22Rv1 (cell line): ENCODE data around the gene MRPL19.
A peak's percentile ranks its signal among the peaks of the same experiment; 100 is the strongest.

Experiments
- H3K27ac ChIP-seq: fragments of 450-650 bp; 2 replicates; pipeline ENCODE4 v1.5.1; 2017
- CTCF ChIP-seq: fragments of 450-650 bp; IDR thresholded peaks from 2 replicates; pipeline ENCODE4 v1.5.1; 2017; ENCODE audit warnings: mild to moderate bottlenecking
- ZFX ChIP-seq: fragments of 450-650 bp; IDR thresholded peaks from 2 replicates; pipeline ENCODE4 v1.6.1; 2017; ENCODE audit warnings: antibody characterized with exemption, borderline replicate concordance

MRPL19 gene

GRCh38 chr2:75728614-75729419 is 82.2 kb downstream of the MRPL19 start:
- TF ChIP-seq ZFX (no peak), CTCF (no peak)
- no peak overlapping the region for H3K27ac ChIP-seq

- TF ChIP-seq ZFX (no peak), CTCF (peak; percentile 59)
- no peak overlapping the region for H3K27ac ChIP-seq
These were observed 83.3 kb downstream of the MRPL19 start for GRCh38 chr2:75729861-75730260.

- H3K27ac ChIP-seq = no peak overlapping the region
- TF ChIP-seq ZFX = no peak
- no peak for TF ChIP-seq CTCF
These were observed 89.7 kb downstream of the MRPL19 start for GRCh38 chr2:75736276-75736675.

- TF ChIP-seq ZFX = no peak
- TF ChIP-seq CTCF = no peak
- H3K27ac ChIP-seq = no peak overlapping the region
These were observed 91.4 kb downstream of the MRPL19 start for GRCh38 chr2:75737961-75738360.
